Spleen (tissue), 11 donors: ENCODE measurements around the gene TRIM32. TPM values are rescaled to one million over a fixed set of nuclear protein-coding genes. Genes with fewer than 3 reads are reported as not detected.

Source experiments
- DNase-seq: peaks from one replicate; pipeline ENCODE4 v3.0.0-alpha.2; 2020
- H3K27ac ChIP-seq, 8 donors: fragments of 200-600 bp; sonication (generic) in 7 of 8; 1 replicate in 4 of 8; 2 replicates in 4 of 8; pipeline versions ENCODE4 v1.5.0 to v1.8.0; 2016 to 2021; ENCODE audit warnings: inconsistent platforms in 4 of 8, mild to moderate bottlenecking in 4 of 8, moderate library complexity in 1 of 8
- H3K27me3 ChIP-seq, 7 donors: fragments of 200-600 bp; sonication (generic) in 6 of 7; replicated peaks in 1 of 7; 1 replicate in 4 of 7; 2 replicates in 3 of 7; pipeline versions ENCODE4 v1.5.0 to v1.8.0; 2016 to 2021; ENCODE audit warnings: inconsistent platforms in 3 of 7, mild to moderate bottlenecking in 1 of 7
- H3K36me3 ChIP-seq, 6 donors: fragments of 200-600 bp; sonication (generic) in 5 of 6; 1 replicate in 4 of 6; 2 replicates in 2 of 6; pipeline versions ENCODE4 v1.5.0 to v1.8.0; 2016 to 2021; ENCODE audit warnings: inconsistent platforms in 2 of 6
- H3K4me1 ChIP-seq, 6 donors: fragments of 200-600 bp; sonication (generic) in 5 of 6; 1 replicate in 3 of 6; 2 replicates in 3 of 6; pipeline versions ENCODE4 v1.5.0 to v1.8.0; 2016 to 2021; ENCODE audit warnings: inconsistent platforms in 3 of 6
- H3K4me3 ChIP-seq, 8 donors: fragments of 200-600 bp; sonication (generic) in 7 of 8; 1 replicate in 4 of 8; 2 replicates in 4 of 8; pipeline versions ENCODE4 v1.5.0 to v1.8.0; 2016 to 2021; ENCODE audit warnings: inconsistent platforms in 4 of 8, mild to moderate bottlenecking in 4 of 8, moderate library complexity in 2 of 8
- H3K9me3 ChIP-seq, 8 donors: fragments of 200-600 bp; sonication (generic) in 7 of 8; 1 replicate in 4 of 8; 2 replicates in 4 of 8; pipeline versions ENCODE4 v1.5.0 to v1.8.0; 2016 to 2021; ENCODE audit warnings: inconsistent platforms in 4 of 8
- CTCF ChIP-seq, 11 experiments: fragments of 200-600 bp in 7 of 11; fragments of 450-650 bp in 4 of 11; sonication (generic) in 4 of 11; IDR thresholded peaks in 8 of 11; conservative IDR thresholded peaks in 3 of 11; 1 replicate in 7 of 11; 2 replicates in 4 of 11; pipeline versions ENCODE4 v1.4.0 to v1.8.0; 2016 to 2021; ENCODE audit warnings: antibody characterized with exemption in 11 of 11, inconsistent platforms in 4 of 11, mild to moderate bottlenecking in 1 of 11
- POLR2A ChIP-seq, 3 donors: fragments of 450-650 bp; IDR thresholded peaks; one replicate each; pipeline ENCODE4 v1.5.1; 2017; ENCODE audit warnings: antibody characterized with exemption in 3 of 3, mild to moderate bottlenecking in 1 of 3
- POLR2AphosphoS5 ChIP-seq, 3 donors: sonication (generic); formaldehyde crosslinking; IDR thresholded peaks; one replicate each; pipeline ENCODE4 v1.5.1; 2017; ENCODE audit warnings: antibody characterized with exemption in 3 of 3
- WGBS, 5 donors: extraction: QIAGEN DNeasy Blood & Tissue Kit in 3 of 5; methylation state at CpG; one replicate each; pipeline versions ENCODE4 v1.1.5 to v1.1.7; 2013 to 2018; 5-methylcytosine and 5-hydroxymethylcytosine counted together
- intact Hi-C: fragments of 100-400 bp; cut with DNase I; formaldehyde crosslinking; loops from one replicate; pipeline ENCODE4 v1.15.0; 2023; ENCODE audit warnings: low total_unique reads
- polyA plus RNA-seq, 3 donors: library from polyadenylated mRNA; stranded (reverse); fragments of 200-250 nt; gene quantifications; one replicate each; pipeline ENCODE4 v1.2.1, GENCODE V29; 2013
- total RNA-seq, 7 donors: library from RNA; depleted of rRNA in 3 of 7; stranded (reverse); fragments of >200 nt in 3 of 7; fragmentation: NEBNext Ultra II Directional in 4 of 7; extraction: Animal tissue kit (Norgen Biotek cat#: 25700) in 4 of 7; gene quantifications; one replicate each; pipeline versions ENCODE4 v1.1.0 to v1.2.1, GENCODE V29; 2016 to 2021
- donor health status: healthy with polysubstance abuse.
- donor health status: DM: no; HTN: no; CAD: no; lungs with moderate emphysema.
- donor health status: DM: no; HTN: no; CAD: no.
- donor health status: Bipolar disorder and iron deficiency.
- donor health status: healthy.
- donor health status: DM: no; HTN: no; CAD: no.
- donor health status: DM: yes; HTN: yes; CAD: no.

The TRIM32 gene
- total and polyA plus RNA-seq, 10 donors = 3.1 to 22.1 (median 17.2) TPM

DNA sequence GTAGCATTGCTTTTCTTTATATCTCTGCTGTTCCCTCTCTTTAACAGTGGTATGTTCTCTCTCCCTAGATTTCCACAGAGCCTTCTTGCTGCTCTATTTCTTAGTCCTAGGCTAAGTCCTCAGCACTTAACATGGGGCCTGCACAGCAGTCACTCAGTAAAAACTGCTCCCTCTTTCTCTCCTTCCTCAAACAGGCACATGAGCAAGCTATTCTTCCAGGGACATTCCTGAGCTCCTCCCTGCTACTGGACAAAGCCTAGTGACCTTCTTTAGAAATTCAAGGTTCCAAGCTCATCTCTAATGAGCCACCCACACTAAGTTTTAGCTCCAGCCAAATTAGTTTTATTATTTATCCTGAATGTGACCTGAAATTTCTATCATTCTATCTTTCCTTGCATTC, 39.5 kb downstream of the TRIM32 start:
- no peak overlapping the region for H3K4me3 ChIP-seq
- TF ChIP-seq POLR2AphosphoS5 (IDR thresholded peaks at IDR 0.05) = no peak
- no peak for TF ChIP-seq CTCF (IDR thresholded peaks at IDR 0.05 in 8 of 11, conservative IDR thresholded peaks at IDR 0.05 in 3 of 11)
- no peak for TF ChIP-seq POLR2A (IDR thresholded peaks at IDR 0.05)

DNA sequence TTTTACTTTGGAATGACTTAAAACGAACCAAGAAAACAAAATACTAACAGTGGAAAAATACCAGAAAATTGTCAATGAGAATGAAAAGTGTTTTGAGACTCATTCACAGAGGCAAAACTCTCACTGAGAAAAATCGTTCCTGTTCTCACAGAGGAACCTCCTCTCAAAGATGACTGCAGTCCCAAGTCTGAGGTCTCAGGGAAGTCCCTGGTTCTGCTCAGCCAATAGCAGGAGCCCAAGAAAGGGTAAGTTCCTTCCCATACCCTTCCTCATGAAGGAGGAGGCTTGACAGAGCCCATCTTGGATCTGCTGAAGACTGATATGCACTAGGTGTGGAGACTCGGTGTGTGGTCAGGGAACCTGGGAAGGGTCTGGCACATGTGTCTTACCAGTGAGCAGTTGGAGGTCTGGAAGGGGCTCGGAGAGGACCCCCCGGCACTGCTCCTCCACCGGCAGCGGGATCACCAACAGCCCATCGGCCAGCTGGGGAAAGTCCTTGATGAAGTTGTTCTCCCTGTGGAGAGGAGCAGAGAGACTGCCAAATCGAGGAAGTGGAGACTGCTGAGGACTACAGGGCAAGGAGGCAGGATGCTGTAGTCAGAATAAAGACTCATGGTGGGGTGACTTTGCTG, 46.0 kb downstream of the TRIM32 start:
- no peak for DNase-seq
- TF ChIP-seq POLR2AphosphoS5 (IDR thresholded peaks at IDR 0.05) (no peak), POLR2A (IDR thresholded peaks at IDR 0.05) (no peak)
- H3K27me3 ChIP-seq = peaks cover 0 to 10% (median 0%) of the 10 kb centered on the region in 7 donors
- WGBS, 5 donors = 74 to 79% (median 76%) methylated on average over 6 to 9 of the region's 9 CpGs
- no peak overlapping the region for H3K27ac ChIP-seq
- no peaks in the 10 kb centered on the region for H3K9me3 ChIP-seq
- no peaks in the 10 kb centered on the region for H3K36me3 ChIP-seq
- peaks cover 0 to 7% (median 2%) of the 10 kb centered on the region in 6 donors for H3K4me1 ChIP-seq
- no peak overlapping the region for H3K4me3 ChIP-seq
- intact Hi-C loops = loop anchor here (10.0 kb wide), 1 partner anchor 682 kb away; the partner anchor contains the start of gene ASTN2

More for the DNA sequence above, 39.5 kb downstream of the TRIM32 start:
- no peak for DNase-seq
- no peaks in the 10 kb centered on the region for H3K27me3 ChIP-seq
- no peaks in the 10 kb centered on the region for H3K9me3 ChIP-seq
- H3K27ac ChIP-seq = no peak overlapping the region
- H3K4me1 ChIP-seq = no peaks in the 10 kb centered on the region
- H3K36me3 ChIP-seq = no peaks in the 10 kb centered on the region
- intact Hi-C loops = no loop called here

DNA sequence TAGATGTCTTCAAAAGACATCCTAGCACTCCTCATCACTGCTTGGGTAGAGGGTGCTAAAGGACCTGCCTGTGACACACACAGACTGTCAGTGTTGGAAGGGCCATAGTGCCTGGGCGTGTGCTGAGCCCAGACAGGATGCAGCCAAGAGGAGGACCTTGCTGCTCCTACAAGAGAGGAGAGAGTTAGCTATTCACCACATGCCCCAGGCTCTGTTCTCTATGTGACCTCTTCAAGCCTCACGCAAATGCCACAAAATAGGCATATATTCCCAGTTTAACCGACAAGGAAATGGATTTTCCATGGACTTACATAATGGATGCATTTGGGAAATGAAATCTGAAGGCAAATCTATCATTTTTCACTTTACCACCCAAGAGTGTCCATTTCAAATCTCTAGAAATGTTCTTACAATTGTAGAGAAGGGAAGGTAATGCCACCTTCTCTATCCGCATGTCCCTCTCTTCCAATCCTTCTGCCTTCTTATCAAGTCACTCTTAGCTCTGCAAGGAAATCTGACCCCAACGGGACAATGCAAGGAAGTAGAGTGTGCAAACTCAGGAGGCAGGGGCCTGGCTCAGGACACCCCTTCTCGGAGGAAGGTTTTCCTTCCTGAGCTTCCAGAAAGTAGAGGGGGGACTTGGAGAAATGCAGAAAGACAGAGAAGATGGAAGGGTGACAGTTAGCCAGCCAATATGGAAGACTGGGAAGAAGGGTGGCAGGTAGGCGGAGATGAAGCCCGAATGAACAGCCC, 49.5 kb downstream of the TRIM32 start:
- H3K27ac ChIP-seq = no peak overlapping the region
- H3K36me3 ChIP-seq = no peaks in the 10 kb centered on the region
- TF ChIP-seq CTCF (IDR thresholded peaks at IDR 0.05 in 8 of 11, conservative IDR thresholded peaks at IDR 0.05 in 3 of 11) (no peak), POLR2A (IDR thresholded peaks at IDR 0.05) (no peak), POLR2AphosphoS5 (IDR thresholded peaks at IDR 0.05) (no peak)
- no peak overlapping the region for H3K4me3 ChIP-seq
- H3K27me3 ChIP-seq = peaks cover 0 to 10% (median 0%) of the 10 kb centered on the region in 7 donors
- peaks cover 0 to 7% (median 2%) of the 10 kb centered on the region in 6 donors for H3K4me1 ChIP-seq
- H3K9me3 ChIP-seq = no peaks in the 10 kb centered on the region
- 51 to 61% (median 56%) methylated on average over 8 of the region's 8 CpGs for WGBS, 5 donors
- intact Hi-C loops = loop anchor here (5.0 to 10.0 kb wide), 2 partner anchors 126 to 678 kb away; partner anchors contain the start of gene ASTN2
- no peak for DNase-seq

- H3K27me3 ChIP-seq = peaks cover 0 to 10% (median 0%) of the 10 kb centered on the region in 7 donors
- H3K9me3 ChIP-seq = no peaks in the 10 kb centered on the region
- intact Hi-C loops = loop anchor here (5.0 to 10.0 kb wide), 2 partner anchors 125 to 678 kb away; partner anchors contain the start of gene ASTN2
- H3K4me3 ChIP-seq = no peak overlapping the region
- WGBS, 5 donors = 11 to 21% (median 16%) methylated on average over 16 of the region's 16 CpGs
- H3K27ac ChIP-seq = no peak overlapping the region
- peaks cover 0 to 7% (median 2%) of the 10 kb centered on the region in 6 donors for H3K4me1 ChIP-seq
- TF ChIP-seq POLR2A (IDR thresholded peaks at IDR 0.05) (no peak), POLR2AphosphoS5 (IDR thresholded peaks at IDR 0.05) (no peak), CTCF (IDR thresholded peaks at IDR 0.05 in 8 of 11, conservative IDR thresholded peaks at IDR 0.05 in 3 of 11) (peak; percentile 32 to 84 (median 73))
- DNase-seq = peak; percentile 86
- no peaks in the 10 kb centered on the region for H3K36me3 ChIP-seq
These were observed 50.0 kb downstream of the TRIM32 start for GRCh38 chr9:116737152-116737546.
